Ovary (tissue), 10 donors: ENCODE measurements around the gene GLB1L3. TPM values are rescaled to one million over a fixed set of nuclear protein-coding genes. Genes with fewer than 3 reads are reported as not detected.

Source experiments
- DNase-seq, 5 donors: peaks; one replicate each; pipeline ENCODE4 v3.0.0-alpha.2; 2019 to 2020
- H3K27ac ChIP-seq, 2 donors: fragments of 200-600 bp; one replicate each; pipeline versions ENCODE4 v1.5.1 to v1.8.0; 2019 to 2022
- H3K27me3 ChIP-seq: fragments of 200-600 bp; one replicate; pipeline ENCODE4 v1.8.0; 2022
- H3K36me3 ChIP-seq: fragments of 200-600 bp; sonication (generic); one replicate; pipeline ENCODE4 v1.5.1; 2019
- H3K4me1 ChIP-seq: one replicate; pipeline ENCODE4 v1.8.1; 2013; ENCODE audit warnings: mild to moderate bottlenecking, moderate library complexity; ENCODE audit not compliant: insufficient read depth
- H3K4me3 ChIP-seq: fragments of 200-600 bp; sonication (generic); one replicate; pipeline ENCODE4 v1.5.1; 2017
- H3K9me3 ChIP-seq, 2 donors: fragments of 200-600 bp in 1 of 2; sonication (generic) in 1 of 2; one replicate each; pipeline versions ENCODE4 v1.5.1 to v1.8.1; 2013 to 2019; ENCODE audit warnings: mild to moderate bottlenecking in 1 of 2, moderate library complexity in 1 of 2
- EP300 ChIP-seq: sonication (generic); formaldehyde crosslinking; IDR thresholded peaks from one replicate; pipeline ENCODE4 v1.6.1; 2017; ENCODE audit warnings: antibody characterized with exemption
- POLR2A ChIP-seq: fragments of 450-650 bp; IDR thresholded peaks from one replicate; pipeline ENCODE4 v1.6.1; 2017; ENCODE audit warnings: antibody characterized with exemption, mild to moderate bottlenecking, moderate library complexity
- WGBS, 3 donors: extraction: QIAGEN DNeasy Blood & Tissue Kit in 1 of 3; methylation state at CpG; one replicate each; pipeline versions ENCODE4 v1.1.5 to v1.1.7; 2013 to 2017; 5-methylcytosine and 5-hydroxymethylcytosine counted together
- intact Hi-C, 4 donors: fragments of 100-400 bp; cut with DNase I; formaldehyde crosslinking; loops; one replicate each; pipeline versions ENCODE4 v1.11.0 to v1.15.1; 2022 to 2023
- long read RNA-seq, 3 donors: library from polyadenylated mRNA in 2 of 3; unstranded in 2 of 3; transcript quantifications; one replicate each; pipeline ENCODE4 v2.0.0 and lab custom pipeline, GENCODE V29; 2021 to 2026
- polyA plus RNA-seq, 2 donors: library from polyadenylated mRNA; stranded (reverse); fragments of 200-250 nt in 1 of 2; fragments of 350-450 nt in 1 of 2; fragmentation: Illumina TruSeq in 1 of 2; extraction: RNeasy Lipid Tissue Mini Kit (QIAGEN cat#74804) in 1 of 2; gene quantifications; one replicate each; pipeline ENCODE4 v1.2.3, GENCODE V29; 2013 to 2014
- total RNA-seq, 7 donors: library from RNA; depleted of rRNA in 2 of 7; stranded (reverse); fragments of >200 nt in 2 of 7; fragmentation: NEBNext Ultra II Directional in 3 of 7; extraction: Animal tissue kit (Norgen Biotek cat#: 25700) in 3 of 7; gene quantifications; one replicate each; pipeline versions ENCODE4 v1.1.0 to v1.2.4, GENCODE V29; 2016 to 2023
- TF ChIP-seq, protein P1 (sequence below), 3 donors: fragments of 450-650 bp in 2 of 3; fragments of 200-600 bp in 1 of 3; IDR thresholded peaks; one replicate each; pipeline versions ENCODE4 v1.5.1 to v1.8.0; 2016 to 2022; ENCODE audit warnings: antibody characterized with exemption in 3 of 3, mild to moderate bottlenecking in 1 of 3
- donor health status: DM: no; HTN: no; CAD: no; lungs with moderate emphysema.
- donor health status: DM: no; HTN: no; CAD: no.
- donor health status: Bipolar disorder and iron deficiency.
- donor health status: DM: yes; HTN: yes; CAD: no.
- donor health status: DM: no; HTN: no; CAD: no.
- donor health status: DM: yes; HTN: yes; CAD: no.

The GLB1L3 gene, protein sequence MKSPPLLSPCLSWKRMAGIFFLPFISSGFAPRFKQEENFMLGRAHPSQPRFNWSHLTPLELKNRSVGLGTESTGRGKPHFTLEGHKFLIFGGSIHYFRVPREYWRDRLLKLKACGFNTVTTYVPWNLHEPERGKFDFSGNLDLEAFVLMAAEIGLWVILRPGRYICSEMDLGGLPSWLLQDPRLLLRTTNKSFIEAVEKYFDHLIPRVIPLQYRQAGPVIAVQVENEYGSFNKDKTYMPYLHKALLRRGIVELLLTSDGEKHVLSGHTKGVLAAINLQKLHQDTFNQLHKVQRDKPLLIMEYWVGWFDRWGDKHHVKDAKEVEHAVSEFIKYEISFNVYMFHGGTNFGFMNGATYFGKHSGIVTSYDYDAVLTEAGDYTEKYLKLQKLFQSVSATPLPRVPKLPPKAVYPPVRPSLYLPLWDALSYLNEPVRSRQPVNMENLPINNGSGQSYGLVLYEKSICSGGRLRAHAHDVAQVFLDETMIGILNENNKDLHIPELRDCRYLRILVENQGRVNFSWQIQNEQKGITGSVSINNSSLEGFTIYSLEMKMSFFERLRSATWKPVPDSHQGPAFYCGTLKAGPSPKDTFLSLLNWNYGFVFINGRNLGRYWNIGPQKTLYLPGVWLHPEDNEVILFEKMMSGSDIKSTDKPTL
- total RNA-seq (under 1 TPM in 4 of 7 donors, not detected in 3; 0.11 to 0.20 (median 0.12) TPM), polyA plus RNA-seq (under 1 TPM in 1 of 2 donors, not detected in 1; 0.07 TPM)
- long read RNA-seq, donor 1, partial matches to known transcripts, result 1 of 2 reads
- long read RNA-seq, donor 1, other reads (novel, unspliced or antisense), result 0 of 2 reads
- long read RNA-seq, donor 2, result 0 reads
- long read RNA-seq, donor 3, partial matches to known transcripts, result 0 of 1 reads
- long read RNA-seq, donor 3, other reads (novel, unspliced or antisense), result 1 of 1 reads

DNA sequence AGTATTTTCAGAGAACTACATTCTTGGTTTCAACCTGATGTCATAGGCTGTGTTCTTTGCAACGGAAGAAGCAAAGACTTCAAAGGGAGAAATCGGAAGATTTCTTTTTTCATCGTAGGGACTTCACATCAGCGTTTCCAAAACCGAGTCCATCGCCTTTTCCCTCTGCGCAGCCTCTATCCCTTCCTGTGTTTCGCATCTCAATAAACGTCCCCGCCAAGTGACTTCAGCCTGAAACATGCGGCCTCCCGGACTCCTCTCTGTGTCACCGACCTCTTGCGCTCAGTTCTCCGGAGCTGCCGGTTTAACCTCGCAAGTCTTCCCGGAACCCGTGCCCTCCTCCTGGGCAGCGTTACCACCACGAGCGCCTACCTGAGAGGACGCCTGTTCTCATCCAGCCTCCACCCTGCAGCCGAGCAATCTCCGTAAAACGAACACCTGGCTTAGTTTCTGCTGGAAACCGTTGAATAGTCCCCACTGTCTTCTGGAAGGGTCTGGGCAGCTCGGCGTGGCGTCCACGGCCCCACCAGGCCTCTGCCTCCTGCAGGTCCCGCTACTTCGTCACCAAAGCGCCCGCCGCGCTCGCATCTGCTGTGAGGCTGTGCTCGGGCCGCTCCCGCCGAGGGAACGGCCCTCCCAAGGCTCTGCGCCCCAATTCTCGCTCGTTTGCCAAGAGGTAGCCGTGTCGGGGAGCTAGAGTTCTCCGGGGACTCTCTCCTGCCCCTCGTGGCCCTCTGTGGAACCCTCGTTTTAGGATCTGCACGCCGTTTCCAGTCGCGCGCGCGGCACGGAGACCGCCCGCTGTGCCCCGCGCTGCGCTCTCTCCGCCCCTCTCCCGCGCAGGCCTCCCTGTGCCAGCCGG is at the start of gene GLB1L3:
TSS of gene GLB1L3 (plus strand) at position 846 of the 862 bp plus-strand sequence. CDS start 362 bp downstream, outside the sequence.
- Histone ChIP-seq H3K4me1 (peaks cover 6% of the 10 kb centered on the region), H3K36me3 (no peaks in the 10 kb centered on the region), H3K27me3 (no peaks in the 10 kb centered on the region), H3K27ac (no peak within 1 kb of the TSS), H3K4me3 (peak within 1 kb of the TSS; percentile 30), H3K9me3 (peaks cover 0 to 3% of the 10 kb centered on the region in 2 donors)
- TF ChIP-seq EP300 (no peak), POLR2A (no peak)
- TF ChIP-seq, protein P1, sequence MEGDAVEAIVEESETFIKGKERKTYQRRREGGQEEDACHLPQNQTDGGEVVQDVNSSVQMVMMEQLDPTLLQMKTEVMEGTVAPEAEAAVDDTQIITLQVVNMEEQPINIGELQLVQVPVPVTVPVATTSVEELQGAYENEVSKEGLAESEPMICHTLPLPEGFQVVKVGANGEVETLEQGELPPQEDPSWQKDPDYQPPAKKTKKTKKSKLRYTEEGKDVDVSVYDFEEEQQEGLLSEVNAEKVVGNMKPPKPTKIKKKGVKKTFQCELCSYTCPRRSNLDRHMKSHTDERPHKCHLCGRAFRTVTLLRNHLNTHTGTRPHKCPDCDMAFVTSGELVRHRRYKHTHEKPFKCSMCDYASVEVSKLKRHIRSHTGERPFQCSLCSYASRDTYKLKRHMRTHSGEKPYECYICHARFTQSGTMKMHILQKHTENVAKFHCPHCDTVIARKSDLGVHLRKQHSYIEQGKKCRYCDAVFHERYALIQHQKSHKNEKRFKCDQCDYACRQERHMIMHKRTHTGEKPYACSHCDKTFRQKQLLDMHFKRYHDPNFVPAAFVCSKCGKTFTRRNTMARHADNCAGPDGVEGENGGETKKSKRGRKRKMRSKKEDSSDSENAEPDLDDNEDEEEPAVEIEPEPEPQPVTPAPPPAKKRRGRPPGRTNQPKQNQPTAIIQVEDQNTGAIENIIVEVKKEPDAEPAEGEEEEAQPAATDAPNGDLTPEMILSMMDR (IDR thresholded peaks at IDR 0.05), result no peak
- no peak for DNase-seq
- 3 to 4% (median 3%) methylated on average over 67 to 68 of the region's 68 CpGs for WGBS, 3 donors
- intact Hi-C loops, result no loop called here

DNA sequence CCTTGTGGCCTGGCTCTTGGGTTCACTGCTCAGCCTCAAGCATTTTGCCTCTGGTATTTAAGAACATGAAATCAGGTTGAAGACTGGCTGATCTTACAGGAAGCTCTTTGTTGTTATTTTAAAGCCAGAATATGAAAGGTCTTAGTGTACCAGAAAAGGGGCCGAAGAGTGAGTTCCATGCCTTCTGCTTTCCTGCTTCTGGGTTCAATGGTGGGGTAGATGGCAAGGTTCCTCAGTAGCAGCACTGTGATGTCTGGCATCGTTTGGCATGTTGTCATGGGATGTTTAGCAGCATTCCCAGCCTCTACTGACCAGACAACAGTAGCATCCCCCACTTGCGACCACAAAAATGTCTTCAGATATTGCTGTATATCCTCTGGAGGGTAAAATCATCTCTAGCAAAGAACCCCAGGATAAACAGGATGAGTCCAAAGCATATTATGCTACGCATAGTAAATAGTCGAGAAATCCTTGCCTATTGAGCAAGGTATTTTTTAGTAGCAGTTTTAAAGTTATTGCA is 49.3 kb upstream of the GLB1L3 start:
- intact Hi-C loops, result loop anchor here in 1 of 4 donors (10.0 kb wide), 1 partner anchor 192 kb away; no protein-coding TSS in a partner anchor
- TF ChIP-seq, protein P1 (IDR thresholded peaks at IDR 0.05), result no peak
- TF ChIP-seq EP300 (no peak), POLR2A (no peak)

DNA sequence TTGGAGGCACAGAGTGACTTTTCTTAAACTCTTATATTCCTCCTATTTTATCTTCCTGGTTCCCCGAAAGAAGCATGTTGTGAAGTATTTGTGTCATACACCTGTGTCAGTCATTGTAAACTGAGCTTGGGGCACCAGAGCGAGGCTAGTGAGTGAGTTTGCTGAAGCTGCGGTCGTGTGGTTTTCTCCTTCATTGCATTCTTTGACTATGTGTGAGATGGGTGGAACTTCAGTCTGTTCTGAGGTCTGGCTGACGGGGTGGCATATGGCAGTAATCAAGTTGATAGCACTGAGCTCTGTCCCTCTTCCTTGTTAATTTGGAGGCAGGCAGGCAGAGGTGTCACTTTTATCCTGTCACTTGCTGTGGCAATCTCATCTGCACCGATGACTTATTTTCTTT is 47.6 kb upstream of the GLB1L3 start:
- DNase-seq, result no peak
- Histone ChIP-seq H3K27ac (no peak overlapping the region), H3K4me3 (no peak overlapping the region), H3K27me3 (no peaks in the 10 kb centered on the region), H3K9me3 (no peaks in the 10 kb centered on the region), H3K36me3 (no peaks in the 10 kb centered on the region), H3K4me1 (peaks cover 18% of the 10 kb centered on the region)
- intact Hi-C loops, result loop anchor here in 1 of 4 donors (10.0 kb wide), 1 partner anchor 194 kb away; no protein-coding TSS in a partner anchor
- TF ChIP-seq POLR2A, result no peak
- TF ChIP-seq, protein P1 (IDR thresholded peaks at IDR 0.05), result no peak
- TF ChIP-seq EP300, result no peak
- 90 to 93% (median 92%) methylated on average over 6 of the region's 6 CpGs for WGBS, 3 donors

More for the DNA sequence above, 49.3 kb upstream of the GLB1L3 start:
- WGBS, 3 donors, result 69 to 84% (median 80%) methylated on average over 5 of the region's 5 CpGs
- no peak for DNase-seq
- Histone ChIP-seq H3K4me1 (peaks cover 18% of the 10 kb centered on the region), H3K4me3 (no peak overlapping the region), H3K27ac (no peak overlapping the region), H3K9me3 (no peaks in the 10 kb centered on the region), H3K36me3 (no peaks in the 10 kb centered on the region), H3K27me3 (no peaks in the 10 kb centered on the region)
